ENCODE measurements around the gene DLD. TPM values are rescaled to one million over a fixed set of nuclear protein-coding genes. Genes with fewer than 3 reads are reported as not detected.
"Not testable (repeated sequence)": the region's sequence is repeated elsewhere in the genome, so short reads cannot be mapped to it uniquely, and the experiment has no call there.

The DLD gene
- total and polyA plus RNA-seq, 2 of the 8 experiments (the other 6 are each of a cell fraction or from before 2014, with no cell fraction given), result 63.7 to 88.5 TPM

DNA sequence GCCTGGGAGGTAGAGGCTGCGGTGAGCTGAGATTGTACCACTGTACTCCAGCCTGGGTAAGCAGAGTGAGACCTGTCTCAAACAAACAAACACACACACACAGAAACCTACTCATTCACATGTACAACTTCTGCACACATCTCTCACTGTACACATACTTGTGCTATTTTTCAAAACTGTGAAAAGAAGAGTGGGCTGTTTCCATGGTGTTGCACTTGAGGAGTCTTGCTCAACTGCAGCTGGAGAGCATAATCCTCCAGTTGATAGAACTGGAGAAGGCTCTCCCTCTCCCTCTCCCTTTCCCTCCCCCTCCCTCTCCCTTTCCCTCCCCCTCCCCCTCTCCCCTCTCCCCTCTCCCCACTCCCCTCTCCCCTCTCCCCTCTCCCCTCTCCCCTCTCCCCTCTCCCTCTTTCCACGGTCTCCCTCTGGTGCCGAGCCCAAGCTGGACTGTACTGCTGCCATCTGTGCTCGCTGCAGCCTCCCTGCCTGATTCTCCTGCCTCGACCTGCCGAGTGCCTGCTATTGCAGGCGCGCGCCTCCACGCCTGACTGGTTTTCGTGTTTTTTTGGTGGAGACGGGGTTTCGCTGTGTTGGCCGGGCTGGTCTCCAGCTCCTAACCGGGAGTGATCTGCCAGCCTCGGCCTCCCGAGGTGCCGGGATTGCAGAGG, 43.7 kb upstream of the DLD start (continued):
- TF ChIP-seq, protein P1, sequence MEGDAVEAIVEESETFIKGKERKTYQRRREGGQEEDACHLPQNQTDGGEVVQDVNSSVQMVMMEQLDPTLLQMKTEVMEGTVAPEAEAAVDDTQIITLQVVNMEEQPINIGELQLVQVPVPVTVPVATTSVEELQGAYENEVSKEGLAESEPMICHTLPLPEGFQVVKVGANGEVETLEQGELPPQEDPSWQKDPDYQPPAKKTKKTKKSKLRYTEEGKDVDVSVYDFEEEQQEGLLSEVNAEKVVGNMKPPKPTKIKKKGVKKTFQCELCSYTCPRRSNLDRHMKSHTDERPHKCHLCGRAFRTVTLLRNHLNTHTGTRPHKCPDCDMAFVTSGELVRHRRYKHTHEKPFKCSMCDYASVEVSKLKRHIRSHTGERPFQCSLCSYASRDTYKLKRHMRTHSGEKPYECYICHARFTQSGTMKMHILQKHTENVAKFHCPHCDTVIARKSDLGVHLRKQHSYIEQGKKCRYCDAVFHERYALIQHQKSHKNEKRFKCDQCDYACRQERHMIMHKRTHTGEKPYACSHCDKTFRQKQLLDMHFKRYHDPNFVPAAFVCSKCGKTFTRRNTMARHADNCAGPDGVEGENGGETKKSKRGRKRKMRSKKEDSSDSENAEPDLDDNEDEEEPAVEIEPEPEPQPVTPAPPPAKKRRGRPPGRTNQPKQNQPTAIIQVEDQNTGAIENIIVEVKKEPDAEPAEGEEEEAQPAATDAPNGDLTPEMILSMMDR (IDR thresholded peaks at IDR 0.05; ENCODE audit: control extremely low read depth in 1 of 3, insufficient read depth in 1 of 3, low read depth in 1 of 3, low read length in 3 of 3), result no peak
- TF ChIP-seq BRCA1 (IDR thresholded peaks at IDR 0.05; ENCODE audit: low read depth, low read length) (no peak), KDM4A (IDR thresholded peaks at IDR 0.05; ENCODE audit: low read depth, low read length, severe bottlenecking) (no peak), YY1 (IDR thresholded peaks at IDR 0.05; ENCODE audit: low read depth, low read length) (no peak), ASH2L (IDR thresholded peaks at IDR 0.05; ENCODE audit: low read length) (no peak), MAFK (IDR thresholded peaks at IDR 0.05; ENCODE audit: low read depth, low read length) (no peak), CHD2 (IDR thresholded peaks at IDR 0.05; ENCODE audit: low read length) (no peak)

DNA sequence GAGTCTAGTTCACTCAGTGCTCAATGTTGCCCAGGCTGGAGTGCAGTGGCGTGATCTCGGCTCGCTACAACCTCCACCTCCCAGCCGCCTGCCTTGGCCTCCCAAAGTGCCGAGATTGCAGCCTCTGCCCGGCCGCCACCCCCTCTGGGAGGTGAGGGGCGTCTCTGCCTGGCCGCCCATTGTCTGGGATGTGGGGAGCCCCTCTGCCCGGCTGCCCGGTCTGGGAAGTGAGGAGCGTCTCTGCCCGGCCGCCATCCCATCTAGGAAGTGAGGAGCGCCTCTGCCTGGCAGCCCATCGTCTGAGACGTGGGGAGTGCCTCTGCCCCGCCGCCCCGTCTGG, 43.2 kb upstream of the DLD start:
- H2BK15ac ChIP-seq (ENCODE audit: low read length); H2BK120ac ChIP-seq (replicated peaks; ENCODE audit: low read depth, low read length); H4K8ac ChIP-seq (ENCODE audit: extremely low read depth, insufficient read depth, low read length); H3K4me2 ChIP-seq (ENCODE audit: insufficient read depth in 1 of 2, low read depth in 2 of 2, low read length in 2 of 2); POLR2A ChIA-PET (ENCODE audit: partially characterized antibody); H3K18ac ChIP-seq (ENCODE audit: extremely low read depth, low read length); H4K91ac ChIP-seq (replicated peaks; ENCODE audit: insufficient read length, low read length); H4K20me1 ChIP-seq (replicated peaks in 1 of 2; ENCODE audit: control insufficient read depth in 1 of 2, insufficient read depth in 2 of 2, low read length in 2 of 2); H3K79me1 ChIP-seq (ENCODE audit: low read depth, low read length); CTCF ChIA-PET (ENCODE audit: partially characterized antibody); H3K14ac ChIP-seq (ENCODE audit: insufficient read length); H3K27me3 ChIP-seq (replicated peaks in 1 of 4; ENCODE audit: control insufficient read depth in 3 of 4, extremely low read depth in 1 of 4, insufficient read depth in 3 of 4, low read length in 3 of 4); FAIRE-seq; DNase-seq (ENCODE audit: low read depth in 1 of 2, low spot score in 2 of 2); H3K79me2 ChIP-seq (ENCODE audit: control insufficient read depth in 1 of 2, insufficient read depth in 2 of 2, low read length in 2 of 2); H3K36me3 ChIP-seq (ENCODE audit: control insufficient read depth in 2 of 4, insufficient read depth in 4 of 4, low read length in 3 of 4); H3K27ac ChIP-seq (ENCODE audit: low read depth, low read length); H2AK5ac ChIP-seq (ENCODE audit: low read depth, low read length); H2BK5ac ChIP-seq (ENCODE audit: low read depth, low read length); H4K5ac ChIP-seq (ENCODE audit: insufficient read length, low read depth, low read length); H2BK20ac ChIP-seq (ENCODE audit: low read length); H2AFZ ChIP-seq (ENCODE audit: low read length); H3K23me2 ChIP-seq (ENCODE audit: low read depth, low read length); H3K23ac ChIP-seq (ENCODE audit: insufficient read length); H2BK12ac ChIP-seq (ENCODE audit: low read depth, low read length); H3K4me1 ChIP-seq (replicated peaks in 1 of 4; ENCODE audit: control insufficient read depth in 3 of 4, insufficient read depth in 4 of 4, low read length in 3 of 4); H3K56ac ChIP-seq (replicated peaks; ENCODE audit: insufficient read length, low read depth, low read length); H3K4ac ChIP-seq (replicated peaks; ENCODE audit: insufficient read length, low read depth, low read length); H3K4me3 ChIP-seq (ENCODE audit: extremely low read depth in 1 of 4, insufficient read depth in 2 of 4, low read depth in 3 of 4, low read length in 4 of 4); H3K9ac ChIP-seq (replicated peaks in 1 of 4; ENCODE audit: extremely low read depth in 1 of 4, low read depth in 3 of 4, low read length in 3 of 4): not testable (repeated sequence)
- 90% methylated on average over 2 of the region's 20 CpGs; no CpG with 5 or more reads in 1 of the 2 experiments for WGBS, 2 experiments (ENCODE audit: extremely low coverage in 1 of 2, insufficient coverage in 1 of 2, insufficient read length in 1 of 2, insufficient replicate concordance in 2 of 2, low coverage in 1 of 2, low lambda C conversion rate in 2 of 2, missing lambda C conversion rate in 1 of 2)
- peaks cover 3 to 14% of the 10 kb centered on the region in 2 experiments; a peak in 2 of 4 replicates for H3K9me3 ChIP-seq (ENCODE audit: insufficient read depth in 2 of 2, low read depth in 1 of 2, low read length in 1 of 2)

Data from H1 (cell line).